Brain microvascular endothelial cell (primary cell): Measurements from ENCODE around the gene CDC37L1.

Experiments used
- DNase-seq: peaks from one replicate; pipeline ENCODE4 v3.0.0-alpha.2; 2020
- H3K27ac ChIP-seq: fragments of 250-450 bp; sonication (Bioruptor Pico); 2 replicates; pipeline ENCODE4 v1.5.1; 2020; ENCODE audit warnings: mild to moderate bottlenecking, moderate library complexity
- H3K27me3 ChIP-seq: fragments of 250-450 bp; sonication (Bioruptor Pico); replicated peaks from 2 replicates; pipeline ENCODE4 v1.5.1; 2020; ENCODE audit warnings: mild to moderate bottlenecking
- H3K36me3 ChIP-seq: fragments of 250-450 bp; sonication (Bioruptor Pico); replicated peaks from 2 replicates; pipeline ENCODE4 v1.5.1; 2020; ENCODE audit warnings: mild to moderate bottlenecking
- H3K4me3 ChIP-seq: 2 replicates; pipeline ENCODE4 v1.5.1; 2011; ENCODE audit warnings: low read depth, mild to moderate bottlenecking, control low read depth, low read length, moderate library complexity
- in situ Hi-C: cut with HindIII; loops from 2 replicates; pipeline ENCODE4 v1.10.0; 2017; ENCODE audit warnings: low sequenced_read_pairs, low pct_ligation_motif_present
- TF ChIP-seq, protein P1 (sequence below): IDR thresholded peaks from 2 replicates; pipeline ENCODE4 v1.5.1; 2011; ENCODE audit warnings: low read depth, mild to moderate bottlenecking, moderate library complexity, low read length, control low read depth, inconsistent platforms; ENCODE audit errors: missing control alignments

Gene CDC37L1

DNA sequence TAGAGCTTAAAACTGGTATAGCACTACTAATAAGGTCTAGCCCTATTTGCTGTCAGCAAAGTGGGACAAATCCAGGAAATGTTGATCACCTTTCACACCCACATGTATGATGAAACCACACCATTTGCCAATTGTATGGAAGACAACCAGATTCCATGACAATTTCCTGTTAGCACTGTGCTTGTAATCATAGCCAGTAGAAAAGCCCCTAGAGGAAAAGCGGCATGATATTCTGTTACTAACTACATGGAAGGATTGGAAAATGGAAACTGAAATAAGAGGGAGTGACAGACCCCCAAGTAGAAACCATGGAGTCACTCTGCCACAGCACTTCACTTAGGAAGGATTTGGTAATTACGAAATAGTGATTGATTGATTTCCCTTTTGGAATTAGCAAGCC, 14.0 kb upstream of the CDC37L1 start:
- TF ChIP-seq, protein P1, sequence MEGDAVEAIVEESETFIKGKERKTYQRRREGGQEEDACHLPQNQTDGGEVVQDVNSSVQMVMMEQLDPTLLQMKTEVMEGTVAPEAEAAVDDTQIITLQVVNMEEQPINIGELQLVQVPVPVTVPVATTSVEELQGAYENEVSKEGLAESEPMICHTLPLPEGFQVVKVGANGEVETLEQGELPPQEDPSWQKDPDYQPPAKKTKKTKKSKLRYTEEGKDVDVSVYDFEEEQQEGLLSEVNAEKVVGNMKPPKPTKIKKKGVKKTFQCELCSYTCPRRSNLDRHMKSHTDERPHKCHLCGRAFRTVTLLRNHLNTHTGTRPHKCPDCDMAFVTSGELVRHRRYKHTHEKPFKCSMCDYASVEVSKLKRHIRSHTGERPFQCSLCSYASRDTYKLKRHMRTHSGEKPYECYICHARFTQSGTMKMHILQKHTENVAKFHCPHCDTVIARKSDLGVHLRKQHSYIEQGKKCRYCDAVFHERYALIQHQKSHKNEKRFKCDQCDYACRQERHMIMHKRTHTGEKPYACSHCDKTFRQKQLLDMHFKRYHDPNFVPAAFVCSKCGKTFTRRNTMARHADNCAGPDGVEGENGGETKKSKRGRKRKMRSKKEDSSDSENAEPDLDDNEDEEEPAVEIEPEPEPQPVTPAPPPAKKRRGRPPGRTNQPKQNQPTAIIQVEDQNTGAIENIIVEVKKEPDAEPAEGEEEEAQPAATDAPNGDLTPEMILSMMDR, result no peak
- DNase-seq, result no peak
- Histone ChIP-seq H3K27me3 (no peaks in the 10 kb centered on the region), H3K27ac (no peak overlapping the region), H3K4me3 (no peak overlapping the region), H3K36me3 (no peaks in the 10 kb centered on the region)
- in situ Hi-C loops, result no loop called here

DNA sequence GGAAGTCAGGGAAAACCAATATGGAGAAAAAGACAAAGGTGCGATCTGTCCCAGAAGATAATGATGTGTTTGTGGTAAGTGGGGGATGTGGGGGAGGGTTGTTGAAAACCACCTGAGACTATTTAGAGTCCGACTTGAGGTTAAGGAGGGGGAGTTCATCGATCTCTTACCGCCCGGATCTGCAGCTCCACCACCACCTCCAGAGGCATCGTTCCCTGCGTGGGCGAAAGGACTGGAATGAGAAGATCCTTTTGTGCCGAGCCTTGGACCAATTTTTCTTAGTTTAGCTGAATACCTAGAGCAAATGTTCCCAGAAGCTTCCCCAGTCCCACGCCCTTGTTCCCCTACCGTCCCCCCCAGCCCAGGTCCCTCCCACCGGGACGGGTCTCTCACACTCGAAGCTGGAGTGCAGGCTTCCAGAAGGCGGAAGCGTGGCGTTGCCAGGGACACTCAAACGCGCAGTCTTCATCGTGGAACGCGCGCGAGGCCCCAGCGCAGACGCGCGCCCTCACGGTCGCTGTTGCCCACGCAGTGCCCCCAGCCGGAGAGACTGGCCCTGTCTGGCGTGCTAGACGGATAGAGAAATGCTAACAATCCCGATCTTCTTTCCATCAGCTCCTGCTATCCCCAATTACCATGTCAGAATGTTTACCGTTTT, 13.2 kb upstream of the CDC37L1 start, which contains the start of gene SPATA6L:
SPATA6L (minus strand) TSS at position 439 of the 658 bp plus-strand sequence; CDS start at position 209, 230 bp downstream.
- TF ChIP-seq, protein P1, result peak; percentile 23
- Histone ChIP-seq H3K4me3 (peak within 1 kb of the TSS; percentile 47), H3K36me3 (no peaks in the 10 kb centered on the region), H3K27ac (no peak within 1 kb of the TSS), H3K27me3 (no peaks in the 10 kb centered on the region)
- in situ Hi-C loops, result no loop called here
- no peak for DNase-seq

DNA sequence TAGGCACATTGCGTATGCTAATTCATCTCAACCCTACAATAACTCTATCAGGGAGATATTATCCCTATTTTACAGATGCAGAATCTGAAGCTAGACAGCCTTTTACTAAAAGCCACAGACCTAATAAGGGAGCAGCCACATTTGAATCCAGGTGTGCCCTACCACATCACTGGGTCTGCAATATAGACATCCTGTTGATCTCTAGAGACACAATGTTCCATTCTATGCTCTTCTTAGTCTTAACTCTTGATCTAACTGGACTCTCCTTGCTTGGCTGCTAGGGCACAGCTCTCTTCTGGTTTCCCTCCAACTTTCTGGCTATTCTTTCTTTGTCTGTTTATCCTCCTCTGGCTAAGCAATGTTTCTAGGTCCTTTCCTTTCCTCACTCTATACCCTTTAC, 11.7 kb upstream of the CDC37L1 start:
- TF ChIP-seq, protein P1, result no peak
- no peak for DNase-seq
- no peak overlapping the region for H3K4me3 ChIP-seq
- in situ Hi-C loops, result no loop called here
- H3K27ac ChIP-seq, result no peak overlapping the region
- no peaks in the 10 kb centered on the region for H3K36me3 ChIP-seq
- no peaks in the 10 kb centered on the region for H3K27me3 ChIP-seq

DNA sequence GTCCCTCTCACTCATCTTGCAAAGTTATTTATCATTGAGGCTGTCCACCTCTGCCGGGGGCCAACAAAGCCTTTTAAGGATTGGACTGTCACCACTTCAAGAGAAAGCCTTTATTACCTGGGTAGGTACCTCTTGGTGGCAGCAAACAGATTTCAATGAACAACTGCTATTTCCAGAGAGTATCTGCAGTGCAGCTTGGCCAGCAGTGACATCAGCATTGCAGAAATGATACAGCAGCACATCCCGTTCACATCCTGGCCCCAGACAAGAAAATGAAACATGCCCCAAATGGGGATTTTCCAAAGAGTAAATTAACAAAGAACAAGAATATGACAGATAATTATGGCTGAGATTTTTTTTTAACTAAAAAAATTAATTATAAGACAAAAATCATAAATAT, 10.8 kb upstream of the CDC37L1 start:
- in situ Hi-C loops, result no loop called here
- Histone ChIP-seq H3K36me3 (no peaks in the 10 kb centered on the region), H3K27ac (no peak overlapping the region), H3K4me3 (no peak overlapping the region), H3K27me3 (no peaks in the 10 kb centered on the region)
- DNase-seq, result no peak
- TF ChIP-seq, protein P1, result no peak

DNA sequence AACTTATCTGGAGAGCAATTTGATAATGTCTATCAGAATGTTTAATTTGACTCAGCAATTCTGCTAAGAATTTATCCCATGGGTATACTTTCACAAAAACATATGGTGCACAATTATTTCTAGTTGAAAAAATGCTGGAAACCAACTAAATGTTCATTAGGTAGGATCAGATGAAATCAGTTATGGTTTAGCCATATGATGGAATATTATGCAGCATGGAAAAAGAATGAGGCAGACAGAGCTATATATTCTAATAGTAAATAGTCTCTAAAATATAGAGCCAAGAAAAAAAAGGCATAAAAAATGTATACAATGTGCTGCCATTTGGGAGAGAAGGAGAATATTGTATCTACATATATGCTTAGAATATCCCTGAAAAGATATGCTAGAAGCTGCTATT, 9.5 kb upstream of the CDC37L1 start:
- TF ChIP-seq, protein P1, result no peak
- in situ Hi-C loops, result no loop called here
- no peaks in the 10 kb centered on the region for H3K27me3 ChIP-seq
- DNase-seq, result no peak
- H3K4me3 ChIP-seq, result no peak overlapping the region
- H3K36me3 ChIP-seq, result no peaks in the 10 kb centered on the region
- no peak overlapping the region for H3K27ac ChIP-seq

DNA sequence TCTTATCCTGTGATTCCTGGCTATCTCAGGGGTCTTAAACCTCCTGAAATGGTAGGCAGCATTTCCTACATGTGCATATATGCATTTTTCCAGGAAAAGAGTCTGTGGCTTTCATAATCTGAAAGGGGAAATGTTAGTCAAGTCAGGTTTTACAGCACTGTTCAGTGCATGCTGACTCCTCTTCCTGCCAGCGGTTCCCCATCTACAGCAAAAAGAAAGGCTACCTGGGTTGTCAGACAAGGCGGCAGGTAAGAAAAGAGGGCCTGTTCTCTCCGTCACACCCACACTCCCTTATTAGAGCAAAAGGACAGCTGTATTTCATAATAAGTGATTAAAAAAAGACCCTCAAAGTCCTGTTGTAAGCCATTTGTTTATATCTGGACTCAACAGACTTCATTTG, 8.8 kb upstream of the CDC37L1 start:
- no peak overlapping the region for H3K27ac ChIP-seq

More for the DNA sequence above, 8.8 kb upstream of the CDC37L1 start:
- no peak overlapping the region for H3K4me3 ChIP-seq
- no peaks in the 10 kb centered on the region for H3K27me3 ChIP-seq
- H3K36me3 ChIP-seq, result no peaks in the 10 kb centered on the region
- DNase-seq, result no peak
- TF ChIP-seq, protein P1, result no peak
- in situ Hi-C loops, result no loop called here
